HEK293 (cell line): ENCODE measurements around the gene RELB.

Experiments used
- ZNF174 ChIP-seq: fragments of 450-650 bp; formaldehyde crosslinking; IDR thresholded peaks from 2 replicates; pipeline ENCODE4 v1.5.0; 2017; ENCODE audit warnings: missing biosample characterization, mild to moderate bottlenecking, missing genetic modification characterization
- ZNF350 ChIP-seq: fragments of 450-650 bp; formaldehyde crosslinking; IDR thresholded peaks from 2 replicates; pipeline ENCODE4 v1.5.0; 2017; ENCODE audit warnings: missing biosample characterization, mild to moderate bottlenecking, missing genetic modification characterization
- ZNF530 ChIP-seq: fragments of 450-650 bp; formaldehyde crosslinking; IDR thresholded peaks from 2 replicates; pipeline ENCODE4 v1.5.1; 2016; ENCODE audit warnings: low read depth, missing biosample characterization, missing genetic modification characterization
- TF ChIP-seq, protein P1 (sequence below): fragments of 450-650 bp; formaldehyde crosslinking; IDR thresholded peaks from 2 replicates; pipeline ENCODE4 v1.5.1; 2016; ENCODE audit warnings: missing biosample characterization, missing genetic modification characterization, low read depth
- TF ChIP-seq, protein P2 (sequence below): fragments of 450-650 bp; formaldehyde crosslinking; IDR thresholded peaks from 2 replicates; pipeline ENCODE4 v1.5.1; 2016; ENCODE audit warnings: missing biosample characterization, missing genetic modification characterization
- TF ChIP-seq, protein P3 (sequence below): fragments of 450-650 bp; formaldehyde crosslinking; IDR thresholded peaks from 2 replicates; pipeline ENCODE4 v1.5.1; 2016; ENCODE audit warnings: missing biosample characterization, missing genetic modification characterization
- TF ChIP-seq, protein P4 (sequence below): fragments of 450-650 bp; formaldehyde crosslinking; IDR thresholded peaks from 2 replicates; pipeline ENCODE4 v1.5.1; 2016; ENCODE audit warnings: missing biosample characterization, missing genetic modification characterization

DNA sequence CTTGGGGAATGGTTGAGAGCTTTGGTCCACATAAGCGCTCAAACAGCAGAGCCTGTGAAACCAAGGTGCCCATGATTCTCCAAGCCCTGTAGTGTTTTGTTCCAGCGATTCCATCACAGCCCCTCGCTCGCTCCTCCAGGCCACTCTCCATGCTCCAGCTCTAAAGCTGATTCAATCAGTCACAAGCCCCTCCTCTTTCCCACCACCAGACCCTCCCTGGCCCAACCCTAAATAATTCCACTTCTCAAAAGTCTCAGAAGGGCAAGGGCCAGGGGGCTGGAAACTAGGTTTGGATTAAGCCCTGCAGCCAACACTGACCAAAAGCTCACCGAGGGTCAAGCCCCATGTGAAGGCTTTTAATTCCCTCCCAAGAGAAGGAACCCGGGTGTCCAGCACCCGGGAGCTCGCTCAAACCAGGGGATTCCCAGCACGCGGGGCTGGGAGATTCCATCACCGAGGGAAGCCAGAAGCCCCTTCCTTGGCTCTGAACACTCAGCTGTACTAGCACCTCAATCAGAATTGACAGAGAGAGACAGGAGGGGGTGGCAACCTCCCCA lies 73.6 kb downstream of the RELB start:
- TF ChIP-seq ZNF350 (tag by site-specific recombination) (no peak), ZNF174 (no peak), ZNF530 (tag by site-specific recombination) (no peak)
- TF ChIP-seq, protein P1, sequence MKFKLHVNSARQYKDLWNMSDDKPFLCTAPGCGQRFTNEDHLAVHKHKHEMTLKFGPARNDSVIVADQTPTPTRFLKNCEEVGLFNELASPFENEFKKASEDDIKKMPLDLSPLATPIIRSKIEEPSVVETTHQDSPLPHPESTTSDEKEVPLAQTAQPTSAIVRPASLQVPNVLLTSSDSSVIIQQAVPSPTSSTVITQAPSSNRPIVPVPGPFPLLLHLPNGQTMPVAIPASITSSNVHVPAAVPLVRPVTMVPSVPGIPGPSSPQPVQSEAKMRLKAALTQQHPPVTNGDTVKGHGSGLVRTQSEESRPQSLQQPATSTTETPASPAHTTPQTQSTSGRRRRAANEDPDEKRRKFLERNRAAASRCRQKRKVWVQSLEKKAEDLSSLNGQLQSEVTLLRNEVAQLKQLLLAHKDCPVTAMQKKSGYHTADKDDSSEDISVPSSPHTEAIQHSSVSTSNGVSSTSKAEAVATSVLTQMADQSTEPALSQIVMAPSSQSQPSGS: no peak
- TF ChIP-seq, protein P2, sequence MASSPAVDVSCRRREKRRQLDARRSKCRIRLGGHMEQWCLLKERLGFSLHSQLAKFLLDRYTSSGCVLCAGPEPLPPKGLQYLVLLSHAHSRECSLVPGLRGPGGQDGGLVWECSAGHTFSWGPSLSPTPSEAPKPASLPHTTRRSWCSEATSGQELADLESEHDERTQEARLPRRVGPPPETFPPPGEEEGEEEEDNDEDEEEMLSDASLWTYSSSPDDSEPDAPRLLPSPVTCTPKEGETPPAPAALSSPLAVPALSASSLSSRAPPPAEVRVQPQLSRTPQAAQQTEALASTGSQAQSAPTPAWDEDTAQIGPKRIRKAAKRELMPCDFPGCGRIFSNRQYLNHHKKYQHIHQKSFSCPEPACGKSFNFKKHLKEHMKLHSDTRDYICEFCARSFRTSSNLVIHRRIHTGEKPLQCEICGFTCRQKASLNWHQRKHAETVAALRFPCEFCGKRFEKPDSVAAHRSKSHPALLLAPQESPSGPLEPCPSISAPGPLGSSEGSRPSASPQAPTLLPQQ (tag by site-specific recombination): no peak
- TF ChIP-seq, protein P3, sequence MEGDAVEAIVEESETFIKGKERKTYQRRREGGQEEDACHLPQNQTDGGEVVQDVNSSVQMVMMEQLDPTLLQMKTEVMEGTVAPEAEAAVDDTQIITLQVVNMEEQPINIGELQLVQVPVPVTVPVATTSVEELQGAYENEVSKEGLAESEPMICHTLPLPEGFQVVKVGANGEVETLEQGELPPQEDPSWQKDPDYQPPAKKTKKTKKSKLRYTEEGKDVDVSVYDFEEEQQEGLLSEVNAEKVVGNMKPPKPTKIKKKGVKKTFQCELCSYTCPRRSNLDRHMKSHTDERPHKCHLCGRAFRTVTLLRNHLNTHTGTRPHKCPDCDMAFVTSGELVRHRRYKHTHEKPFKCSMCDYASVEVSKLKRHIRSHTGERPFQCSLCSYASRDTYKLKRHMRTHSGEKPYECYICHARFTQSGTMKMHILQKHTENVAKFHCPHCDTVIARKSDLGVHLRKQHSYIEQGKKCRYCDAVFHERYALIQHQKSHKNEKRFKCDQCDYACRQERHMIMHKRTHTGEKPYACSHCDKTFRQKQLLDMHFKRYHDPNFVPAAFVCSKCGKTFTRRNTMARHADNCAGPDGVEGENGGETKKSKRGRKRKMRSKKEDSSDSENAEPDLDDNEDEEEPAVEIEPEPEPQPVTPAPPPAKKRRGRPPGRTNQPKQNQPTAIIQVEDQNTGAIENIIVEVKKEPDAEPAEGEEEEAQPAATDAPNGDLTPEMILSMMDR: no peak
- TF ChIP-seq, protein P4, sequence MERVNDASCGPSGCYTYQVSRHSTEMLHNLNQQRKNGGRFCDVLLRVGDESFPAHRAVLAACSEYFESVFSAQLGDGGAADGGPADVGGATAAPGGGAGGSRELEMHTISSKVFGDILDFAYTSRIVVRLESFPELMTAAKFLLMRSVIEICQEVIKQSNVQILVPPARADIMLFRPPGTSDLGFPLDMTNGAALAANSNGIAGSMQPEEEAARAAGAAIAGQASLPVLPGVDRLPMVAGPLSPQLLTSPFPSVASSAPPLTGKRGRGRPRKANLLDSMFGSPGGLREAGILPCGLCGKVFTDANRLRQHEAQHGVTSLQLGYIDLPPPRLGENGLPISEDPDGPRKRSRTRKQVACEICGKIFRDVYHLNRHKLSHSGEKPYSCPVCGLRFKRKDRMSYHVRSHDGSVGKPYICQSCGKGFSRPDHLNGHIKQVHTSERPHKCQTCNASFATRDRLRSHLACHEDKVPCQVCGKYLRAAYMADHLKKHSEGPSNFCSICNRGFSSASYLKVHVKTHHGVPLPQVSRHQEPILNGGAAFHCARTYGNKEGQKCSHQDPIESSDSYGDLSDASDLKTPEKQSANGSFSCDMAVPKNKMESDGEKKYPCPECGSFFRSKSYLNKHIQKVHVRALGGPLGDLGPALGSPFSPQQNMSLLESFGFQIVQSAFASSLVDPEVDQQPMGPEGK (tag by site-specific recombination): no peak
